LNCAP (cell line): Measurements from ENCODE around the gene DCAKD.

Experiments used
- CTCF ChIP-seq: fragments of 450-650 bp; IDR thresholded peaks from 2 replicates; pipeline ENCODE4 v1.5.1; 2017; ENCODE audit warnings: mild to moderate bottlenecking

DCAKD gene

GRCh38 chr17:45034599-45034998 is 16.8 kb downstream of the DCAKD start:
- no peak for TF ChIP-seq CTCF

GRCh38 chr17:45032174-45032541 is 19.3 kb downstream of the DCAKD start:
- TF ChIP-seq CTCF, result no peak

- TF ChIP-seq CTCF, result no peak
Observed at GRCh38 chr17:45031231-45032173, 19.9 kb downstream of the DCAKD start.

GRCh38 chr17:45030733-45031132 is 20.7 kb downstream of the DCAKD start:
- no peak for TF ChIP-seq CTCF

GRCh38 chr17:45029758-45030423 is 21.5 kb downstream of the DCAKD start:
- TF ChIP-seq CTCF, result no peak

- no peak for TF ChIP-seq CTCF
Observed at GRCh38 chr17:45029096-45029495, 22.3 kb downstream of the DCAKD start.

- TF ChIP-seq CTCF, result no peak
Observed at GRCh38 chr17:45022655-45023339, 28.6 kb downstream of the DCAKD start.
